Ishikawa (cell line): ENCODE data around the gene ABHD12B.

Source experiments
- CEBPB ChIP-seq: IDR thresholded peaks from 2 replicates; pipeline ENCODE4 v1.6.1; 2012
- EGR1 ChIP-seq: IDR thresholded peaks from 2 replicates; pipeline ENCODE4 v1.6.1; 2012
- EP300 ChIP-seq: IDR thresholded peaks from 2 replicates; pipeline ENCODE4 v1.6.1; 2012; ENCODE audit warnings: borderline replicate concordance
- MAX ChIP-seq: IDR thresholded peaks from 2 replicates; pipeline ENCODE4 v1.6.1; 2012
- RAD21 ChIP-seq: IDR thresholded peaks from 2 replicates; pipeline ENCODE4 v1.6.1; 2012; ENCODE audit warnings: low read depth
- REST ChIP-seq: IDR thresholded peaks from 2 replicates; pipeline ENCODE4 v1.6.1; 2012; ENCODE audit warnings: low read depth, mild to moderate bottlenecking
- TAF1 ChIP-seq: IDR thresholded peaks from 2 replicates; pipeline ENCODE4 v1.6.1; 2012; ENCODE audit warnings: low read depth, mild to moderate bottlenecking
- USF1 ChIP-seq: IDR thresholded peaks from 2 replicates; pipeline ENCODE4 v1.6.1; 2012
- YY1 ChIP-seq: IDR thresholded peaks from 2 replicates; pipeline ENCODE4 v1.6.1; 2012; ENCODE audit warnings: low read depth

GRCh38 chr14:50875359-50876070, 3.7 kb downstream of the ABHD12B start:
- TF ChIP-seq CEBPB, result no peak
- TF ChIP-seq TAF1, result no peak
- no peak for TF ChIP-seq RAD21
- no peak for TF ChIP-seq MAX
- TF ChIP-seq EGR1, result no peak
- no peak for TF ChIP-seq EP300
- no peak for TF ChIP-seq REST
- TF ChIP-seq USF1, result no peak
- no peak for TF ChIP-seq YY1
